Left ventricle myocardium inferior (tissue), 1 donor: ENCODE results near the gene SMG6. TPM values are rescaled to one million over a fixed set of nuclear protein-coding genes. Genes with fewer than 3 reads are reported as not detected.

ENCODE experiments used
- DNase-seq: peaks from one replicate; pipeline ENCODE4 v3.0.0-alpha.2; 2020
- H3K27ac ChIP-seq: fragments of 200-600 bp; replicated peaks from 2 replicates; pipeline ENCODE4 v1.8.0; 2021
- H3K27me3 ChIP-seq: fragments of 200-600 bp; 2 replicates; pipeline ENCODE4 v1.8.0; 2021; ENCODE audit warnings: low read depth
- H3K36me3 ChIP-seq: fragments of 200-600 bp; 2 replicates; pipeline ENCODE4 v1.8.0; 2021
- H3K4me1 ChIP-seq: fragments of 200-600 bp; 2 replicates; pipeline ENCODE4 v1.8.0; 2021
- H3K4me3 ChIP-seq: fragments of 200-600 bp; 2 replicates; pipeline ENCODE4 v1.8.0; 2021; ENCODE audit warnings: mild to moderate bottlenecking, moderate library complexity
- H3K9me3 ChIP-seq: fragments of 200-600 bp; replicated peaks from 2 replicates; pipeline ENCODE4 v1.8.0; 2021
- CTCF ChIP-seq: fragments of 200-600 bp; IDR thresholded peaks from 2 replicates; pipeline ENCODE4 v1.8.0; 2021; ENCODE audit warnings: antibody characterized with exemption, mild to moderate bottlenecking, borderline replicate concordance
- intact Hi-C: fragments of 100-400 bp; cut with micrococcal nuclease; formaldehyde crosslinking; loops from one replicate; pipeline ENCODE4 v1.11.0; 2022
- total RNA-seq: library from RNA; stranded (reverse); fragmentation: NEBNext Ultra II Directional; extraction: Animal tissue kit (Norgen Biotek cat#: 25700); gene quantifications from one replicate; pipeline ENCODE4 v1.2.1, GENCODE V29; 2021
- donor health status: DM: no; HTN: yes; CAD: no; lungs with severe emphysema.

Gene SMG6
- total RNA-seq, 1 donor from 2014 or later = 22.1 TPM

- no peaks in the 10 kb centered on the region for H3K9me3 ChIP-seq
- intact Hi-C loops = no loop called here
- no peak overlapping the region for H3K4me3 ChIP-seq
- H3K27ac ChIP-seq = no peak overlapping the region
- DNase-seq = no peak
- no peak for TF ChIP-seq CTCF
- peaks cover 1% of the 10 kb centered on the region for H3K4me1 ChIP-seq
- H3K36me3 ChIP-seq = peaks cover 31% of the 10 kb centered on the region
- no peaks in the 10 kb centered on the region for H3K27me3 ChIP-seq
These were observed 152.1 kb downstream of the SMG6 start for GRCh38 chr17:2151358-2152033.

DNA sequence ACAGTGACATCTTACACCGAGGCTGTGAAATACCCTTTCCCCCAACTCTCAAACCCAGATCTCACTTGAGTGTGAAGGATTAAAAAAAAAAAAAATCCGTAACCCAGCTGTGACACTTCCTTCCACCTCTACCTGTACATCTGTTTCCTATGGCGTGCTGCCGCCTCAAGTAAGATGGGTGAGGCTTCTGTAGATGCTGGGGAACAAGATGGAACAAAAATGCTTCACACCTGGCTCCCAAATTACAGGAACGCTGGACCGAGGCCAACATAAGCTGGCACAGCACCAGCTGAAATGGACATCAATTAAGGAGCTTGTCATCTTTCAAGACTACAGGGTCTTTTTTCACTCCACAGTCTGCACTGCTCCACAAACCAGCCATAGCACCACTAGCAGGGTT is 152.8 kb downstream of the SMG6 start:
- intact Hi-C loops = no loop called here
- Histone ChIP-seq H3K4me1 (peaks cover 5% of the 10 kb centered on the region), H3K27me3 (no peaks in the 10 kb centered on the region), H3K9me3 (no peaks in the 10 kb centered on the region), H3K4me3 (no peak overlapping the region), H3K36me3 (peaks cover 30% of the 10 kb centered on the region), H3K27ac (no peak overlapping the region)
- no peak for TF ChIP-seq CTCF
- no peak for DNase-seq

DNA sequence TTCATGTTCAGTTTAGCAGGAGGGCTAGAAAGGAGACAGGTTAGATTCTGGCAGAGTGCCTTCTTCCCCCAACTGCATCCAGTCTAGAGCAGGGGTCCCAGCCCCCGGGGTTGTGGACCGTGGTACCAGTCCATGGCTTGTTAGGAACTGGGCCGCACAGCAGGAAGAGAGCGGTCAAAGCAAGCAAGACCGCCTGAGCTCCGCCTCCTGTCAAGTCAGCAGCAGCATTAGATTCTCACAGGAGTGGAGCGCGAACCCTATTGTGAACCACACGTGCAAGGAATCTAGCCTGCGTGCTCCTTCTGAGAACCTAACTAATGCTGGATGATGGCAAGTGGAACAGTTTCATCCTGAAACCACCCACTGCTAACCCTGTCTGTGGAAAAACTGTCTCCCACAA is 153.7 kb downstream of the SMG6 start:
- intact Hi-C loops = no loop called here
- DNase-seq = no peak
- Histone ChIP-seq H3K9me3 (no peaks in the 10 kb centered on the region), H3K27ac (no peak overlapping the region), H3K36me3 (peaks cover 21% of the 10 kb centered on the region), H3K4me1 (peaks cover 5% of the 10 kb centered on the region), H3K27me3 (no peaks in the 10 kb centered on the region), H3K4me3 (no peak overlapping the region)
- TF ChIP-seq CTCF = no peak

- no peaks in the 10 kb centered on the region for H3K27me3 ChIP-seq
- H3K27ac ChIP-seq = no peak overlapping the region
- H3K9me3 ChIP-seq = no peaks in the 10 kb centered on the region
- TF ChIP-seq CTCF = no peak
- H3K36me3 ChIP-seq = peaks cover 10% of the 10 kb centered on the region
- no peak for DNase-seq
- intact Hi-C loops = no loop called here
- H3K4me1 ChIP-seq = peaks cover 5% of the 10 kb centered on the region
- H3K4me3 ChIP-seq = no peak overlapping the region
These were observed 157.3 kb downstream of the SMG6 start for GRCh38 chr17:2146132-2146871.

DNA sequence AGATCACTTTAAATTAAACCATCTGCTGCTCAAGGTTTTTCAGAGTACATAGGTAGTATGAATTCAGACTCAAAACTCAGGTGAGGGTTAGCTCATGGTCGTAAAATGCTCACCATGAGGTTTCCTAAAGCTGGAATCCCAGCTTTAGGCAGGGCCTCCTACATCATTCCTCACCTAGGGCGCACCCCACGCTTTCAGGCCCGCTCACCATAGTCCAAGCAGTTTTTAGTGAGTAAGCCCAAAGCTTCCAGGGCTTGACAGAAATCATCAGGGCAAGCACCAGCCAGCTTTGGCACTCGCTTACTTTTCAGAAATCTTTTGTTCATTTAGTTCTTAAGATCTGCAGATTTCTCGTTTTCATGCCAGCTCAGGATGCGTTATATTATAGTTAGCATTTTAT is 158.9 kb downstream of the SMG6 start:
- no peak for TF ChIP-seq CTCF
- Histone ChIP-seq H3K36me3 (peaks cover 5% of the 10 kb centered on the region), H3K27ac (no peak overlapping the region), H3K4me3 (no peak overlapping the region), H3K9me3 (no peaks in the 10 kb centered on the region), H3K27me3 (no peaks in the 10 kb centered on the region), H3K4me1 (peaks cover 5% of the 10 kb centered on the region)
- intact Hi-C loops = no loop called here
- DNase-seq = no peak
